Smooth muscle cell of the brain vasculature (primary cell): Measurements from ENCODE around the gene GTF2H1.
A peak's percentile ranks its signal among the peaks of the same experiment; 100 is the strongest.

ENCODE experiments used
- DNase-seq: peaks from one replicate; pipeline ENCODE4 v3.0.0-alpha.2; 2012; ENCODE audit warnings: low read depth, low spot score

The GTF2H1 gene

GRCh38 chr11:18321969-18322711, at the start of gene GTF2H1, which contains the start of gene HPS5:
Gene GTF2H1, plus strand, starts transcription at chr11:18322567. Its CDS starts 10,508 bp downstream, at chr11:18333075.
Gene HPS5, minus strand, starts transcription at chr11:18322140. Its CDS starts 4,282 bp downstream, at chr11:18317858.
- peak; percentile 95 for DNase-seq

- no peak for DNase-seq
Observed at GRCh38 chr11:18277565-18278271, 44.6 kb upstream of the GTF2H1 start.

GRCh38 chr11:18280438-18281045, 41.8 kb upstream of the GTF2H1 start:
- DNase-seq: no peak

- no peak for DNase-seq
Observed at GRCh38 chr11:18282626-18283025, 39.7 kb upstream of the GTF2H1 start.

GRCh38 chr11:18285841-18286240, 36.5 kb upstream of the GTF2H1 start:
- DNase-seq: no peak

- no peak for DNase-seq
Observed at GRCh38 chr11:18288911-18289310, 33.5 kb upstream of the GTF2H1 start.

- DNase-seq: no peak
Observed at GRCh38 chr11:18294862-18295261, 27.5 kb upstream of the GTF2H1 start.

- no peak for DNase-seq
Observed at GRCh38 chr11:18295316-18295715, 27.1 kb upstream of the GTF2H1 start.

GRCh38 chr11:18299721-18300120, 22.6 kb upstream of the GTF2H1 start:
- no peak for DNase-seq

- DNase-seq: no peak
Observed at GRCh38 chr11:18304745-18305144, 17.6 kb upstream of the GTF2H1 start.

GRCh38 chr11:18307461-18308139, 14.8 kb upstream of the GTF2H1 start:
- DNase-seq: no peak

- DNase-seq: no peak
Observed at GRCh38 chr11:18308242-18308641, 14.1 kb upstream of the GTF2H1 start.

- DNase-seq: no peak
Observed at GRCh38 chr11:18309691-18310090, 12.7 kb upstream of the GTF2H1 start.

GRCh38 chr11:18310800-18311340, 11.5 kb upstream of the GTF2H1 start:
- DNase-seq: no peak

GRCh38 chr11:18312012-18312411, 10.4 kb upstream of the GTF2H1 start:
- no peak for DNase-seq

GRCh38 chr11:18312663-18313420, 9.5 kb upstream of the GTF2H1 start:
- DNase-seq: no peak

- DNase-seq: no peak
Observed at GRCh38 chr11:18313965-18314763, 8.2 kb upstream of the GTF2H1 start.

- no peak for DNase-seq
Observed at GRCh38 chr11:18314784-18315523, 7.4 kb upstream of the GTF2H1 start.

GRCh38 chr11:18315893-18316292, 6.5 kb upstream of the GTF2H1 start:
- DNase-seq: no peak
